NCI-H748 (cell line): ENCODE results near the gene GNG12.

Experiments
- DNase-seq: peaks from one replicate; lab custom pipeline; 2025; ENCODE audit not compliant: unreplicated experiment; lab: John Stamatoyannopoulos, UW

The GNG12 gene

GRCh38 chr1:67843331-67843730, 10.1 kb upstream of the GNG12 start:
- no peak for DNase-seq

DNA sequence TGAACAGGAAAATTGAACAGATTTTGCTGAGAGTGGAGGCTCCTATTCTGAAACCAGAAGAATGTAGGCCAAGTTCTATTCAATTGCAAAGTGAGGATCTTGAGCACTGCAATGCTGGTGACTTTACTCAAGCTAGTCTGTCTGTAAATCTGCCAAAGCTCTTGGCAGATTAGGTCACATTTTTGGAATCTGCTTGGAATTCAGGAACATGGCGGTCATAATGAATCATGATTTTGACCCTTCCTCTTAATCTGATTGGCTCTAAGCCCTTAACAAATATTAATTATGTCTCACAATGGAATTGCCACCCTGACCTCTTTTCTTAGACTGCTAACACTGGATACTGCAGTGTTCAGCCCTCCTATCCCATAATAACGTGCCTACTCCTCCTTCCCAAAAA, 7.2 kb upstream of the GNG12 start:
- DNase-seq = no peak

DNA sequence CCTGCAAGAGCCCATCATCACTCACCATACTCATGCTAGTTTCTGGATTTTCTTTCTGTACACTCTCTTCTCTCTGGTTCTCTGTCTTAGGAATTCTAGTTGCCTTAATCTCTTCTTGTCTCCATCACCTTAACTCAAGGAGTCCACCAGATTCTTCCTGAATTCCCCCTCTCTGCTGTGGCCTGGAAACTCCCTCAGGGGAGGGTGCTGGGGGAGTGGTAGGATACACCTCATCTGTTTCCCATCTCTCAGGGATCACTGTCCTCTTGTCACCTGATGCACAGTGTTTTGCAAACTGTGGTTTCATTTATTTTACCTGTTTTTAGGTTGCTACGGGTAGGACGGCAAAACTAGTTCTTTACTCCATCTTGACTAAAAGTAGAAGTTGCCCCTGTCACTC, 6.6 kb upstream of the GNG12 start:
- DNase-seq = no peak

DNA sequence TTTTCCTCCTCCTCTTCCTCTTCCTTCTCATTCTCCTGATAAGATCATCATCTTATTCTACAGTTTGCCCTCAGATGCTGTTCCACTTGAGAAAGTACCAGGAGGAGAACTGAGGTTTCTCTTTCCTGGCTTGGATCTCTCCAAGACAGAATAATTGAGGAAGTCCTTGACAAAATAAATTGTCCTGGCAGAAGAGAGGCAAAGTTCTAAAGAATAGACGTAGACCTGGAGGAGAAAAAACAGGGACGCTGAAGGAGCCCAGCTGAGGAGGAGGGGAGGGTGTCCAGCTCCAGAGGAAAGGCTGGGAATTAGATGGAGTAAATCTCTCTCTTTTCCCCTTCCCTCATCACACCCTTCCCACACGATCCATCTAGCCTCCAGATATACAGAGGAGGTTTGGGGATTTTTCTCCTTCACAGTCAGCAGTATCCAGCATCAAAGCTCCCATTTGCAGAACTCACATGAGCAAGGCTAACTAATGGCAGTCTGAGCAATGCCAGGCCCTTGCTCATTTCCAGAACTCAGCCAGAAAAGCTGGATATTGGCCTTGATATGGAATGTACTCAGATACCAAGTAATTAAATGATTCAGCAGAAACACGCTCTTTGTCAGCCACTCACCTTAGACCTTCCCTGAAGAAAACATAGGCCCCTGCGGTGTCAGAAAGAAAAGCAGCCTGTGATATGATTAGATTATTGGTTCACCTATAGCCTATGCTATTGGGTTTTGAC, 5.1 kb upstream of the GNG12 start:
- DNase-seq = no peak

- no peak for DNase-seq
These were observed 3.5 kb upstream of the GNG12 start for GRCh38 chr1:67836769-67837168.

DNA sequence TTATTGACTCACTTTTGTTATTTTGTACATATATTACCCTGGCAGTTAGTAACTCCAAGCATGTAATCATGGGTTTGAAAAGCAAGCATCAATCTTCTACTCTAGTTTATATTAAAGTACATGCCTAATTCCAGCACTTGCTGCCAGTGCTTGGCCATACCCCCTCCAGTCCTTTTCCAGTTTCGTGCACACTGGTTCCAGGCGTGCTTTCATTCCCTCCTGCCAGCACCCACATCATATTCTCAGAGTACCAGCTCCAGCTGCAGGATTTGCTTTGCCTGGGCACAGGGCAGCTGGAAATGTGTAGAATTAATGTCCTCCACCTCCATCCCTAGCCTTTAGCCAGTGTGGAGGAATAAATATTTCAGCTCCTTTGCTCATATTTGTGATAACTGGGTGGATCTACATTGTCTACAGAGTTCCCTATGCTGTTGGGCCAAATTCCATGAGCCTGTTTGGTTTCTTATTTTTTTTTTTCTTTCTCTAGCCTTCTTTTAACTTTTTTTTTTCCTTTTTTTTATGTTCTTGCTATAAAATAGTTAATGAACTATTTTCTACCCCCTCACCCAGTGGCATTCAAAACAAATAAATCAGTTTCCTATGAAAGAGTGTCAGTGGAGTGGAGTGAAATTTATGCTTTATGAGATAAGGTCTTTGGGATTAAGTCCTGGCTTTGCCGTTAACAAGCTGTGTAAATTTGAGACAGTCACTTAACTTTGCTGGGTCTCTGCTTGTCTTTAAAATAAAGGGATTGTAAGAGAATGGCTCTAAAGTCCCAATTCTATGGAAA, 2.6 kb upstream of the GNG12 start:
- no peak for DNase-seq

- DNase-seq = no peak
These were observed 1.1 kb upstream of the GNG12 start for GRCh38 chr1:67834246-67834877.

- DNase-seq = no peak
These were observed 304 bp upstream of the GNG12 start for GRCh38 chr1:67833602-67833940.

GRCh38 chr1:67831850-67832513, 1.3 kb downstream of the GNG12 start:
- peak; percentile 79 for DNase-seq

DNA sequence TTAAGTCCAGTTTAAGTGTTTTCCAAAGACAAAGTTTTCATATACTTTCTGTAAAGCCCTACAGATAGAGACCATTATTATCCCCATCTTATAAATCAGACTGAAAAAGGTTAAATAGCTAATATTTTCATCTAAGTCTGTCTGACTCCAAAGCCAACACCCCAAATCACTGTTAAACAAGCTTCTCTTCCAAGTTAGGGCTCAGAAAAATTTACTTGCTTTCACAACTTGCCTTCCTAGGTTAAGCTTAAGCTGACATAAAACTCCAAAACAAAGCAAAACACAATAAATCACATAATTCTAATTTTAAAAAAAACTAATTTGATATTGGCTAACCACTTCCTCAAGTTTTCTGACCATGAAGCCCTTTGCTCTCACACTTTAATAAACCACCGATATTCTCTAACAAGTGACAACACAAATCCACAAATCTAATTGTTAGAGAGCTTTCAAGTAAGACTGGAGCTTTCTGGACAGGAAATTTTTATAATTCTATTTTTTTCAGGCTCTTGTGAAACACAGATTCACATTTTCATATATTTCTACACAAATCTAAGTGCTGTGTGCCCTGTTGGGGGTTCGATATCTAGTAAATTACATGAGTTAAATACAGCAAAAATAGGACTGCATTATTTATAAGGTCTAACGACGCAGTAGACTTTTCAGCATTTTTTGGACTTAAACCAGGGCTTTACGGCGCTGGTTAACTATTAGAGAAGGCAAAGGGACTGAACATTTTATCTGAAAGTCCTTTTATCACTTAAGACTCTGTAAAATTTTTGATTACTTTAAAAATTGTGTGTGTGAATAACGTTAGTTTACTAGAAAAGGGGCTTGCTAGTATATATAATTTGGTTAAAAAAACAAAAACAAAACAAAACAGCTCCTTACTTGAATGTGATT, 2.1 kb downstream of the GNG12 start:
- DNase-seq = no peak

DNA sequence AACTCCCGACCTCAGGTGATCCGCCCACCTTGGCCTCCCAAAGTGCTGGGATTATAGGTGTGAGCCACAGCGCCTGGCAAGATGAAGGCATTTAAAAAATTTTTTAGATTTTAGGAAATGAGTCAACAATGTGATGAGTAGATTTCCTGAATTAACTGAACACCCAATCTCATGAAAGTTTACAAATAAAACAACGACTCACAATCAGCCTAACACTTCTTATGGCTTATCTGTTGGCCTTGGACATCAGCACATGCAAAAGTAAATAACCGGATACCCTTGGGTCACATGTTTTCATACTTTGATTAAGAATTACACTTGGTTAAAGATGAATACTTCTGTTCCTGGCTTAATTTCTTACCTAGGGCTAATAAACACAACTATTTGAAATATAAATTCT, 3.0 kb downstream of the GNG12 start:
- no peak for DNase-seq

DNA sequence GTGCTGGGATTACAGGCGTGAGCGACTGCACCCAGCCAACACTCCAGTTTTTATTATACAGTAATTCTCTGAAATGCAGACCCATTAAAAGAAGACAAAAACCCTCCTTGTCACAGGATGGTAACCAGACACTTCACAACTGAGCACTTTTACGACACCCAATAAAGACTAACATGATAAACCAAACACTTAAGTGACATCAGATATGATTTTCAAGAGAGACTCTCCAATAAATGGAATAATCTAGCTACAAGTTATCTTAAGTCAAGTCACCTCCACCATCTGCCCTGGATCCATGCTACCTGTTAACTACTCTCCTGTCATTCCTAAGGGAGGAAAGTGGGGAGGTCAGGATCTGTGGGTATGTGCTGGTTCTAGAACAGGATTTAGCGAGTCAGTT, 5.6 kb downstream of the GNG12 start:
- DNase-seq = peak; percentile 71

DNA sequence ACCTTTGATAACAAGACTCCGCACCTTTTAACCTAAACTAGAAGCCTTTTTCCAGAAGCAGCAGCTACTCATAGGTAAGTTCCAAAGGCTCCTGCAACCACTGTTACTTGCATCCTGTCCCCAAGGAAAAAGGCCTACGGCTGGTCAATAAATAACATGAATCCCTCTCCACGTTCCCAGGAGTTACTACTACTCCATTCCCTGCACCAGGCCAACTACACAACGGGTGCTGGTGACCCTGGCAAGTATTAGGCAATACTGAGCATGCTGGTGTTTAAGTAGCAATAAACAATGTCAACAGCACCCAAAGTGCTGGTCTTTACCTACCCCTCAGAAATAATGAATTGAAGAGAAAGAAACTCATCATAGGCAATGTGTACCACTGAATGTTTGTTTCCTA, 7.7 kb downstream of the GNG12 start:
- no peak for DNase-seq

DNA sequence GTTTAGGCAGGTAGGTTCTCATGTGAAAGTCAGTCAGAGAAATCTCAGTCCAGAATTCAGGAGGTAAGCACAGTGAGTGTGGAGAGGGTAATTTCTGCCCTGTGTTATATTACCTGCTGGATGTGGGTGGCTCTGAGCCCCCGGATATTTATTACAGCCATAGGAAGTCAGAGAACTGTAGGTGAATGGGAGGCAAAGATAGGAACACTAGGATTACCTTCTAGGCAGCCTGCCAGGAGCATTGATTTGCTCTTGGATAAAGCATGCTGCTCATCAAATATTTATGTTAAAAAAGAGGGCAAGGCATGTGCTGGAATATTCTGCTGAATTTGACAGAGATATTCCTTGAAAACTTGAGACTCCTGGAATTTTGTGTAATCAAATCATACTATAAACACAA, 8.5 kb downstream of the GNG12 start:
- DNase-seq = peak; percentile 62

- no peak for DNase-seq
These were observed 9.7 kb downstream of the GNG12 start for GRCh38 chr1:67823615-67824014.

DNA sequence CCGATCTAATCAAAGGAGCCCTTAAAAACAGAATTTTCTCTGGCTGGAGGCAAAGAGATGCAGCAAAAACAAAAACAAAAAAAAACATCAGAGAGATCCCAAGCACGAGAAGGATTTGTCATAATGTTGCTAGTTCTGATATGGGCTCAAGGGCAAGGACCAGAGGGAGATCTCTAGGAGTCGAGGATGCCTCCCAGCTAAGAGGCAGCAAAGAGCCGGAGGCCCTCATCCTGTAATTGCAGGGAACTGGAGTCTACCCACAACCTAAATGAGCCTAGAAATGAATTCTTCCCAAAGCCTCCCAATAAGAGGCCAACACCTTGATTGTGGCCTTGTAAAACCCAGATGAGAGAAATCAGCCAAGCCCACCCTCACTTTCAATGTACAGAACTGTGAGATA, 12.0 kb downstream of the GNG12 start:
- DNase-seq = no peak

- no peak for DNase-seq
These were observed 14.5 kb downstream of the GNG12 start for GRCh38 chr1:67818725-67819301.

- no peak for DNase-seq
These were observed 15.1 kb downstream of the GNG12 start for GRCh38 chr1:67818162-67818561.

- DNase-seq = peak; percentile 30
These were observed 15.9 kb downstream of the GNG12 start for GRCh38 chr1:67817319-67817718.

DNA sequence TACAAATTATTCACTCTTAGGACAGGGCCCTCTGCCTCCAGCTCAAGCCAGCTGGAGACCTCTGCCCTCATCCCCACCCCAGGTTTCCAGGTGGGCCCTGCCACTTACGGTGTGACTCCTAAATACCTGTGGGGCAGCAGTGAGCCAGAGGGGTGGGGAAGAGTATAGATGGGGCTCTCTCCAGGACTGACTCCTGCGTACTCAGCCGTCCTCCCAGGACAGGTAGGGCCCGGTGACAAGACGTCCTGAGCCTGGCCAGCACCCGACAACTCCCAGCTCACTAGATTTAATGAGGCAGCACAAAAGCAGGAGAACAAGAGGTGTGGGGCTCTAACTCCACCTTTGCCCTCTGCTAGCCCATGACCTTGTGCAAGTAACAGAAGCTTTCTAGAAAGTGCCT, 16.8 kb downstream of the GNG12 start:
- DNase-seq = no peak
